Suppressor macrophage treated with lipopolysaccharide for 4 hours (primary cell): Measurements from ENCODE around the gene CXCL10.
A peak's percentile ranks its signal among the peaks of the same experiment; 100 is the strongest.
"Not testable (repeated sequence)": the region's sequence is repeated elsewhere in the genome, so short reads cannot be mapped to it uniquely, and the experiment has no call there.

ENCODE experiments used
- DNase-seq: peaks from one replicate; pipeline ENCODE4 v3.0.0-alpha.2; 2020

CXCL10 gene

DNA sequence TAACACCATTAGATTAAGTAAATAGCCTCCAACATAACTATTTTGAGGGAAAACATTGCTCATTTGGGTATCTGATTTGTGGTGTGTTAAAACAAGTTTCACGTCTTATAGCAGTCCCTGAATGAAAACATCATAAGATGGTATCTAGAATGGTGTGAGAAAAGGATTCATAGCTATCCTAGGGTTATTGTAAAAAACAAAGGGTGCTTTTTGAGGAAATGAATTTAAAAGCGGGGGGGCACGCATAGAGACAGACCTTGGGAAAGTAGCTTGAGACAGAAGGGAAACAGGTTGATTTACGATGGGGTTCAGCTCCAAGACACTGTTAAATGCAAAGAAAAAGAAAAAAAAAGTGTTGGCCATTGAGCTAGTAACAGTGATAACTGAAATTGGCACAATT lies 768 bp upstream of the CXCL10 start:
- peak; percentile 43 for DNase-seq

DNA sequence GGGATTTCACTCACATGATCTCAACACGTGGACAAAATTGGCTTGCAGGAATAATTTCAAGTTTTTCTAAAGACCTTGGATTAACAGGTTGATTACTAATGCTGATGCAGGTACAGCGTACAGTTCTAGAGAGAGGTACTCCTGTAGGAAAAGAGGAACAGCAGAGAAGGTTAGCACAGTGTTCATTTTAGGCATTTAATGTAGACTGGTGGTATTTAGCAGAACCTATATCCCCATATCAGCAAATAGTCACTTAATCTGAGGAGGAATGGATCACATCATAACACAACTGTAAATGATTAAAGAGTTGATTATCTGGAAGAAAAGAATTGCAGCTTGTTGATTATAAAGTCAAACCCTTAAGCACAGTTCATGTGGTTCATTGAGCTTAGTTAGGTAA lies 620 bp downstream of the CXCL10 start:
- DNase-seq, result no peak

DNA sequence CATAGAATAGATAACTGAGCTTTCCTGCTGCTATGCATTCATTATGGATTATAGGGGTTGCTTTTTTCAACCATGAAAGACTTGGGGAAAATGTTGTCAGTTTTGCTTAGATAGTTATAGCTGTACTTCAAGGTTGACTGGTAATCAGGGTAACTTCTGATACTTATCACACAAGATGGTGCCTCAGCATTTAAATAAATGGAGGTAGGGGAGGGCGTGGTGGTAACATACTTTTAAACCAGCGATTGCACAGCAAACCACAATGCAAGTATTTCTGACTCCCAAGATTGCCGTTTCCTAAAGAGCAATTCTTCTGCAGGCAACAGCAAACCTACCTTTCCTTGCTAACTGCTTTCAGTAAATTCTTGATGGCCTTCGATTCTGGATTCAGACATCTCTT lies 1.3 kb downstream of the CXCL10 start:
- peak; percentile 40 for DNase-seq

DNA sequence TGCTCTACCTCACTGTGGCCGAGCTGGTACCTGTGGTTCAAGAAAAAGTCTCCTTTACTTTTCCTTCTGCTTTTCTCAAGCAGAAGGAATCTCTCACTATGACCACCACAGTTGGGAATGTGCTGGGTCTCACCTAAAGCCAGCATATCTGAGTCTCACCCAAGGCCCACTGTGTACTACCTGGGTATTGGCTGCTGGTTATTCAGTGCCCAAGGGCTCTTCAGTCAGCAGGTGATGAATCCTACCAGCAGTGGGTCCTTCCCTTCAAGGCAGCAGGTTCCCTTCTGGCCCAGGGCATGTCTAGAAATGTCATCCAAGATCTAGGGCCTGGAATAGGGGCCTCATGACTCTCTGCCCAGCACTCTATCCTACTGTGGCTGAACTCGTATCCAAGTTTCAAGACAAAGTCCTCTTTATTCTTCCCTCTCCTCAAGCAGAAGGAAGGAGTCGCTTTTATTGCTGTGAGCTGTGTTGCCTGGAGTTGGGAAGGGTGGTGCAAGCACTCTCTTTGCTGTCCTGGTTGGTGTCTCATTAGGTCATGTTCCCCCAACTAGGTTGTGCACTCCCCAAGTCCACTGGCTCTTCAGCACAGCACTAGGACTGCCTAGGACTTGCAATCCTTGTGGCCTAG lies 6.1 kb downstream of the CXCL10 start:
- DNase-seq, result no peak

DNA sequence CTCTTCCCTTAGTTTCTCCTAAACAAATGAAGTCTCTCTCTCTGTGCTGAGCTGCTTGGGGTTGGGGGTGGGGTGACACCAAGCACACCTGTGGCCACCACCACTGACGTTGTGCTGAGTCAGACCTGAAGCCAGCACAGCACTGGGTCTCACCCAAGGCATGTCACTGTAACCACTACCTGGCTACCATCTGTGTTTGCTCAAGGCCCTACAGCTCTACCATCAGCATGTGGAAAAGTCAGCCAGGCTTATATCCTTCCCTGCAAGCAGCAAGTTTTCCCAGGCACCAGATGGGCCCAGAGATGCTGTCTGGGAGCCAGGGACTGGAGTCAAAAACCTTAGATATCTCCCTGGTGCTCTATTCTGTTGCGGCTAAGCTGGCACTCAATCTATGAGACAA lies 6.9 kb downstream of the CXCL10 start:
- no peak for DNase-seq

DNA sequence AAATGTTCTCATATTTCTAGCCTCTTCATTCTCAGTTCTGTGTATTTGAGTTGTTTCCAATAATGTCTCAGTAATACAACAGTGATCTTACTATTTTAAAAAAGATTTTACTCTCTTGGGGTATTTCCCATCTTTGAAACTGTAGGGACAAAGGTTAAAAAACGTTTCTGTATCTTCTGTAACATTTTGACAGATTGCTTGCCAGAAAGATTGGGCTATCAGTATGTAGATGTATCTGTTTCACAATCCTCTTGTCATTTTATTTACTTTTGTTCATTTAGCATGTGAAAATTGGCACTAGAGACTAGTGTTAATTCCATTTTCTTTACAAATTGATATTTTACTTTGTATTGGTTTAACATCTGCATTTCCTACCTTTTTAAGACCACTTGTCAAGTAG lies 9.8 kb downstream of the CXCL10 start:
- no peak for DNase-seq

DNA sequence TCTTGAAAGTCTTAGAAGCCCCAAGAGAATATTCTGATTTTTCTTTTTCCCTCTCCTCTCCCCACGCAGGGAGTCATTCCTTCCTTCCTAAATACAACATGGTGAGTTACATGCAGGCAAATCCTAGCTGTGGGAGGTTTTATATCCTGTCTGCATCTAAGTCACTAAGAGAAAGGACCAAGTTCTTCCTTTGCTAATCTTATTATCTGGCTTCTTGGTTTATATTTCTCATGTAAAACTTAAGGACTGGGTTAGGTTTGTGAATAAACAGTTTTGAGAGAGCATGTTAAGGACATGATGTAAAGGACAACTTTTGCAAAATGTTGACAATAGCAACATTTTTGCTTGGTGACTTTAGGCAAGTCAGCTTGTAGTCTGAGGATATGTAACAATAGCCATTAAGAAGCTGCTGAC lies 10.9 kb downstream of the CXCL10 start:
- DNase-seq, result no peak

DNA sequence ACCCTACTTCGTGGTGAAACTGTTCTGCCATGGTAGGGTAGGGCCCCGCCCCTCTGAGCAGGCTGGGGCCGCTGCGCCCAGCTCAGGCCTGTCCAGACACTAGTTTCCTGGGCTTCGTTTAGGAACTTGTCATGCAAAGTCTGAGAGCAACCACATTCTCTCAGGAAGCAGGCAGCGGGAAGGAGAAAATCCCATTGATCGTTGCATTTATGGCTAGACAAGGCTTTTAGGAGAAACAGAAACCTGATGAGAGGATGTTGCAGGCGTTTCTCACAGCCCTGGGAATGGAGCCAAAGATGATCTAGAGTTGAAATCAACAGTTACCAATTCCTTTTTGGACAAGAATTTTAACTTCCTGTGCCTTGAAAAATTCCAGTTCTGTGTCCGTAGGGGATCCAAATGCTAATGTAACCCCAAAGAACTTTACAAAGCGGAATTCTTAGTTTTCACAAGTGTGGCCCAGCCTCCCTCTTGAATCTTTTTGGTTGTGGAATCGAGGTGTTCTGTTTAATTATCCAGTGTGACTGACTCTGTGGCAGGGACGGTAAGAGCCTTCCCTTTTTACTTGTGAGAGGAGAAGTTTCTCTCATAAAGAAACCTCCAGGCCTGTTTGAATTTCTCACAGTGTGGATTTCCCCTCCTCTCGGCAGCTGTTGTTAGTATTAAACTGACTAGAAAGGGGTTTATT lies 11.5 kb downstream of the CXCL10 start:
- DNase-seq, result peak; percentile 93

DNA sequence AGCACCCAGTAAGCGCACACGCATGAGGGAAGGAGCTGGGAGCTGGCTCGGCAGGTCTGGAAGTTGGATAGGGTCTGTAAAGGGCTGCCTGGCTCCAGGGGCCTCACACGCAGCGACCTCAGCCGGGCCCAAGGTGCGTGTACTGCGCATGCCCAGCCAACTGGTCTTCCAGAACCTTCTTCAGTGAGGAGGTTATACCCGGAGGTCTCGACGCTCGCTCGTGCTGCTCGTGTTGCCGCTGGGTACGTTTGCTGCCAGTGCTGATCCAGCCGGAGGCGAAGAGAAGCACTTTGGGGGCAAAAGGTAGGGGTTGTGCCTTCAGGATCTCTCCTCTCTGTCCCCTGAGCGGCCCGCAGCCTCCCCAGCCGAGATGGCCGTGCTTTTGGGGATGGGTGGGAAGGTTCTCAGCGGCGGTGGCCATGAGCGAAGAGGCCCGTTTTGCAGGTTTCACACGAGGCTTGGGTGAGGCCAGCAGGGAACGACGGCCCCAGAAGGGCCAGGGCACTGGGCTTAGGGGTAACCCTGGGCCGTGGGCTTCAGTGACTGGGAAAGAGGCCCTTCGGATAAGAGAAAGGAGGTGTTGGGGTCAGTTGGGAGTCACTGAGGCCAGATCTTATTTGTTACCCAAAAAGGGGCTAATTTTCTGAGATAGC lies 12.2 kb downstream of the CXCL10 start:
- no peak for DNase-seq

DNA sequence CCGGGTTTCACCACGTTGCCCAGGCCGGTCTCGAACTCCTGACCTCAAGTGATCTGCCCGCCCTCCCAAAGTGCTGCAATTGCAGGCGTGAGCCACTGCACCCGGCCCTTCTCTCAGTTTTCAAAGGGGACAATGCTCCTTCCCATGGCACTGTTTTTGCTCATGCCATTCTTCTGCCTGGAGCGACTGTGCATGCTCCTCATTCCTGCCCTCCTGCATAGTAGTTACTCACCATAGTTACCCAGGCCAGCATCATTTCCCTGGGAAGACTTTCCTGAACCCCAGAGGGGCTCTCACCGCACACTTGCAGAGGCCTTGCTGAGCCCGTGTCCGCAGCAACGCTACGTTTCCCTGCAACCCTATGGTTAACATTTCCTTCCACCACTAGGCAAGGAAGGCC lies 12.7 kb downstream of the CXCL10 start:
- no peak for DNase-seq

DNA sequence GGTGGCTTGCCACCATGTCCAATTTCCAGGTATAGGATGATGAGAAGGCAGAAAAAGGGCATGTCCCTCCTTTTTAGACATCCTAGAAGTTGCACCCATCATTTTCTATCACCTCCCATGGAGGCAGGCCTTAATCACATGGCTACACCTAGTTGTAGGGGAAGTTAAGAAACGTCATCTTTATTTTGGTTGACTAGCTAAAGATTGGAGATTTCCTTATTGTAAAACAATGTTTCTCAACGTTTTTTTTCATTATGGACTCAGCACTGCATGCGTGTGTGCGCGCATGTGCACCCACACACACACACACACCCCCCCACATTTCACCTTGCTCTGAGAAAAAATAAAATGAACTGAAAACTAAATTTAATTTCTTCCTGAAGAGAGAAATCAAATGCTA lies 14.0 kb downstream of the CXCL10 start:
- DNase-seq, result no peak

DNA sequence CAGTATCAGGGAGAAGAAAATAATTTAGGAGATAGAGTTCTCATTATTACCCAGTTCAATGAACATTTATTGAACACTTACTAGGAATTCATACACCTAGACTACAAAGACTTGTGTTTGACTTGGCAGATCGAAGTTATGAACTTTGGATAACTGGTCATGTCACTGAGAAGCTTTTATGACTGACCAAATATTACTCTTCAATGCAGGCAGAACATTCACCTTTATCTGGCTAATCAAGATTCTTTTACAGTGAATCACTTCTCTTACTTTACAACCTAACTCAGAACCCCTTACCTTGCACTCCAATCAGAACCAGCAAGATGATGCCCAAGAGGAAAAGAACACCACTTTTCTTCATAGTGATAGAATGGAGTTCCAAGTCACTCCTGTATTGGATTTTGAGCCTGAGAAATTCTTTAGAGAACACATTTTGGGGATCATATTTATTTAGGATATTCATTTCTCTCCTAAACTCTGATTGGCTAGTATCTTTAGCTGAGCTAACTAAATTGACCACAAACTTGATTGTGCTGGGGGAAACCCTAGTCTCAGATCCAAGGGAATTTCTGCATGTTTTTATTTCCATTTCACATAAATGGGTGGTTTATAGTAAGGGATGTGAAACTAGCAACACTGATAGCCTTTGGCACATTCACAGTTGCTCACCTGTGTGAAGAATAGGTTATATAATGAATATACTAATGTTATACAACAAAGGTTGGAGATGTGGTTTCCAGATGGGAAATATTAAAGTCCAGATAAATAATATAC lies 16.0 kb downstream of the CXCL10 start, which contains the start of gene CXCL9:
Gene CXCL9, minus strand, starts transcription at position 421 of the 774 bp plus-strand sequence. Its CDS starts 60 bp downstream, at position 361.
- no peak for DNase-seq

DNA sequence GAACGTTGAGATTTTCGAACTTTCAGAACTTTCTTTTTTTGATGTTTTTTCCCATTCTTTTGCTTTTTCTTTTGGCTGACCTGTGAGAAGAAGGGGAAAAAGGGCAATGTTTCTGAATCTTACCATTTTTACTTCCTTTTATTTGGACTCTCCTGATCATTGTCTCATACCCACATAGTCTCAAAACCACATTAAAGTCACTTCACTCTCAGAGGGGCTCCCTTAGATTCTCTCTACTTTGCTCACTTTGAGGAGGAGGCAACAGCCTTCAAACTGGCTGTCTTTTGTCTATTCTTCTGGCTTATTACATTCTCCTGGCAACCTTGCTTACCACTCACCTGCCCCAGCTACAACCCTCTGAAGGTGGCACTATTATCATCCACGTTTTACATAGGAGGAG lies 19.7 kb downstream of the CXCL10 start:
- DNase-seq, result no peak

DNA sequence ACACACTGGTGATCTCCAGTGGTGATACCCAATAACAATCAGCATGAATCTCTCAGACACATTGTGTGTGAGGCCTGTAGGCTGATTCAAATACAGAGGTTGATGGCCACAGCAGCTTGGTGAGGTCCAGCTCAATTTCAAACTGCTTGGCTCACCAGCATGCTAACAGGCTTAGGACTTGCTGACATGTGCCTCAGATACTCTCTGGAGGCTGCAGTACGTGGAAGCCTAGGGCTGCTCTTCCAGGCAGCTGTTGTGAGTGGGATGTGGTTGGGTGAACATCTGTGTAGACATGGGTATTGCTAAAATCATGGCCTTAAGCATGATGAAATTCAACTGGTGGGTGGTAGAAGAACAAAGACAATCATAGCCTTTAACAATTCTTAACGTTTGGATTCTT lies 20.3 kb downstream of the CXCL10 start:
- peak; percentile 67 for DNase-seq

DNA sequence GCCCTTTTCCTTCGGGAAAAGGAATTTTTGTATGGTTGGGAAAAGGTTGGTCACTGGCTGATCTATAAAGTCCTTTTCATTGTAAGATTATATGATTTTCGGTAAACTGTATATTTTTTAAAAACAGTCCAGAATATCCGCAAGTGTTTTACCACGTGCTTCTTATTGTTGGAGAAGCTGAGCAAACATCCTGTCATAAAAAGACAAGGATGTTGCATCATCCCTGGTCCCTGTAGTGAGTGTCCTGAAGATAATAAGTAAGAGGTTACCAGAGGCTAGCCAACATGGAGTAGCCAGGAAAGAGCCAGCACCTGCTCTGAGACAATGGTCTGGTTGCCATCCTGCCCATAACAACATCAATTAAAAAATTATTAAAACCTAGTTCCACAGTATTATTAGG lies 21.1 kb downstream of the CXCL10 start:
- DNase-seq, result peak; percentile 66

DNA sequence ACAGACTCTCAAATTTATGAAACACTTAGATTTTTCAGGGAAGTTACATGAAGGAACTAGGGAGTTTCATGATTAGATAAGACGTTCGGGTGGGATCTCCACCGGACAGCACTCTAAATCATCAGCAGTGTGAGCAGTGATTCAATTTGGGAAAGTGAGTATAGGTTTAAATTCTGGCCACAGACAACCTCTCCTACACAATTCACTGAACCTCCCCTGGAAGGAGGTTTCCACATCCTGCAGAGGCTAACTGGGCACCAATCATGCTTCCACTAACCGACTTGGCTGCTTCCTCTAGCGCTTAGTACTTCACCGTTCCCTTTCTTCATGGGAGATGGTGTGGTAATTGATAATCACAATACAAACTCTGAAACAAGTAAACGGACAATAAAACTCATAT lies 21.6 kb downstream of the CXCL10 start:
- peak; percentile 40 for DNase-seq

DNA sequence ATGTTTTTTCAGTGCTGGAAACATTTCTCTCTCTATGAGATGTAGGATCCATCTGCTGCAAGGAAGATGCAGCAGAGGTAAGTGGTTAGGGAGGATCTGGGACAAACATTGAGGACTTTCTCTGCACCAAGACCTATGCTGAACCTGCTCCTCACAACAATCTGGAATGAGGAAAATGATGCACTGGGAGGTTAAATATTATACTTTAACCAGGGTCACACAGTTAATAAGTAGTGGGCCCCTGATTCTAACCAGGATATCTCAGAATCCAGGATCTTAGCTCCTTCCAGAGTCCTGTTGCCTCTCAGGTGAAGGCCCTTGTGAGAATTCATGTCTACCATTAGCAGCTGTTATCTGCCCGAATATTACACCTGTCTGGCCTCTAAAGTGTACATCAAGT lies 23.0 kb downstream of the CXCL10 start:
- DNase-seq, result no peak

DNA sequence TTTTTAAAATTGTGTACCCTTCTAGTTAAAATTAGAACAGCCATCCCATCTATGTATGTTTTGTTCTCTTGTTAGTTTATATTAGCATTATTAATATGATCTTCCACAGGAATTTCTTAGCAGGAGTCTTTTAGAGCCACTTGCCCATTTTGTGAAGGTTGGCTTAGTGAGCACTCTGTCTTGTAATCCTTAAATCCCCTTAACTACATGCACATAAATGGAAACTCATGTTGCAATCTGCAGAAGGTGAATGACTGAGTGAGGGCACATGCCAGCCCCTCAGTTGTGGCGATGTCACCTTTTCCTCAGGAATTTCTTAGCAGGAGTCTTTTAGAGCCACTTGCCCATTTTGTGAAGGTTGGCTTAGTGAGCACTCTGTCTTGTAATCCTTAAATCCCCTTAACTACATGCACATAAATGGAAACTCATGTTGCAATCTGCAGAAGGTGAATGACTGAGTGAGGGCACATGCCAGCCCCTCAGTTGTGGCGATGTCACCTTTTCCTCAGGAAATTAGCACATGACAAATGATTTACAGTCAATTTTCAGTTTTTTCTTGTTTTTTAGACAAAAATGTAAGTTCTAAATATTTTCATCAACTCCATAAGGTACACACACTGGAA lies 24.7 kb downstream of the CXCL10 start:
- DNase-seq, result not testable (repeated sequence)

DNA sequence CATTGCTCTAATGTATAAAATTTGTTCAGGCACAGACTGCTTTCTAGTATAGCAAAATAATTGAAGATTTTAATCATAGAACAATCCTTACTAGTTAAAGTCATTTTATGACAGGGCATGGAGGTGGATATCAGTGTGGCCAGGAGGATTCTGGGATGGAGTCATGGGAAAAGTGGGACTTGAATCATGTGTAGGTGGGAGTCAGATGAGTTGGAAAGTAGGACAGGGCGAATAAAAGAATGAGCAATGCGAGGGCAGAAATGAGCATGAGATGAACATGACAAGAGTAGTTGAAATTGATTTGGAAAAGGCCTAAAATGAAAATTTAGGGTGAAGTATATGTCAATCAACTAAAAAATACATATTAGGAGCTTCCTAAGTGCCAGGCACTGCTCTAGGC lies 25.4 kb downstream of the CXCL10 start:
- DNase-seq, result no peak

DNA sequence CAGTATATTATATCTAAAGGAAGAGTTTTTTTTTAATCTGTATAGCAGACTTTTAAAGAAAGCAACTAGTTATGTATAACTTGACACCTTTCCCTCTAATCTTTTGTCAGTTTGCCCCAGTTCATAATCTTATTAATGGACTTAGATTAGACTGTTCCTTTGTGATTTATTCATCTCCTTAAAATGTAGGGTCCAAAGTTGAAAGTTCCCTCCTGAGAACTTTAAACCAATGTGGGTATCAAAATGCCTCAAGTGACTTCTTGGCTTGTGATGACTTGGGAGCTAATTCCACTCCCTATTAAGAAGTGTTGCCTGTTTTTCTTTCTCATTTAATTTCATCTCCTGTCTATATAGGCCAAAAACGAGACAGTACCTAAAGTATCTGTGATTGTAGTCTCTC lies 26.2 kb downstream of the CXCL10 start:
- no peak for DNase-seq

DNA sequence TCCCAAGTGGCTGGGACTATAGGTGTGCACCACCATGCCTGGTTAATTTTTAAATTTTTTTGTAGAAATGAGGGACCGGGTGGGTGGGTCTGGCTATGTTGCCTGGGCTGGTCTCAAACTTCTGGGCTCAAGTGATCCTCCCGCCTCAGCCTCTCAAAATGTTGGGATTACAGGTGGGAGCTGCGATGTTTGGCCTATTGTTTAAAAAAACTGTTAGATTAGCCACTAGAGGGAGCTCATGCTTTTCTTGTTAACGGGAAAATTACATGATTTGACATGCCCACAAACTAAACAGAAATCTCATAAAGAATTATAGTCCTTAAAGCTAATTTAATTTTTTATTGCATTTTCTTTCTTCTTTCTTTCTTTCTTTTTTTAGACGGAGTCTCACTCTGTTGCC lies 27.6 kb downstream of the CXCL10 start:
- DNase-seq, result peak; percentile 86

DNA sequence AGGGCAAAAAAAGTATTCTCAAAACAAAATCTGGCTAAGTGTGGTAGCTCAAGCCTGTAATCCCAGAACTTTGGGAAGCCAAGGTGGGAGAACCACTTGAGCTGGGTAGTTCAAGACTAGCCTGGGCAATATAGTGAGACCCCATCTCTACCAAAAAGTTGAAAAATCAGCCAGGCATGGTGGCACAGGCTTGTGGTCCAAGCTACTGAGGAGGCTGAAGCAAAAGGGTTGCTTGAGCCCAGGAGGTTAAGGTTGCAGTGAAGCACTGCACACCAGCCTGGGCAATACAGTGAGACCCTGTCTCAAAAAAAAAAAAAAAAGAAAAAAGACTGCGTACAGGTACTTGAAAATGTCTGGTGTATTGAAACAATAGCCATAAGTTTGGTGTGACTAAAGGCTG lies 30.8 kb downstream of the CXCL10 start:
- DNase-seq, result no peak
